ENCODE data around the gene SPATC1L.

DNA sequence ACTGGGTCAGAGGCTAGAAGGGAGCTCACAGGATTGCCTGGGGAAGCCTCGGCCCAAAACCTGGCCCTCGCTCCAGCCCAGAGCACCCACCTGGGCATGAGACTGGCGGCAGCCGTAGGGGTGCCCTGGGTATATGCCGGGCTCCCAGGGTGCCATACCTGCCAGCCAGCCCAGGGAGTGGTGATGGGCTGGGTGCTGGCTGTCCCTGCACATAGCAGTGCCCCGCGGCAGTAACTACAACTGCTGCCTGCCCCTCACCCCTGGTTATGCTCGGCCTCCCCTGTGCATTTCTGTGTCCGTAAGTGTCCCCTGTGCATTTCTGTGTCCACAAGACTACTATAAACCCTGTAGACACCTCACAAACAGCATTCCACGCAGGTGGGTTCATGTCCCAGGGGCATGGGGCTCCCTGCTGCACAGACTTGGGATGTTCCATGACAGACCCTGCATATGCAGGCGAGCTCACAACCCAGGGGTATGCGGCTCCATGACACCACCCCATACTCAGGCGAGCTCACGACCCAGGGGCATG is 5.8 kb upstream of the SPATC1L start:
- TF ChIP-seq CTCF (IDR thresholded peaks at IDR 0.05) (no peak), EP300 (IDR thresholded peaks at IDR 0.05) (no peak), POLR2AphosphoS5 (IDR thresholded peaks at IDR 0.05) (no peak)
